Measurements from ENCODE around the gene EID2B. TPM values are rescaled to one million over a fixed set of nuclear protein-coding genes. Genes with fewer than 3 reads are reported as not detected.

EID2B gene
- total RNA-seq, 6 experiments from 2014 or later, result 0.18 to 0.78 (median 0.46) TPM

DNA sequence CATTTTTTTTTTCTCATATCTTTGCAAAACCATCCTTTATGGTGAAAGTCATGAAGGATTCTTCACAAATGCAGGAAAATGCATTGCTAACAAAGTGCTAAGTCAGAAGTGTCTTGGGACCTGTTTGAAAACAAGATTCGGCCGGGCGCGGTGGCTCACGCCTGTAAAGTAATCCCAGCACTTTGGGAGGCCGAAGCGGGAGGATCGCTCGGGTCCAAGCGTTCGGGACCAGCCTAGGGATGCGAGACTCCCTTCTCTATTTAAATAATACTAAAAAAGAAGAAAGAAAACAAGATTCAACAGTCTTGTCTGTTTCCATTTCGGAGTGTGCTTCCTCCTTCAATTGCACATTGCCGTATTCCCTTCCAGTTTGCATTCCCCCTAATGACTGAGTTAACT is 819 bp downstream of the EID2B start:
- H3K36me3 ChIP-seq, result no peaks in the 10 kb centered on the region
- intact Hi-C loops (cut with DNase I), result loop anchor here (5.0 to 10.0 kb wide), 3 partner anchors 55 to 97 kb away; partner anchors contain the start of gene RPS16 (in 1 of the 2)
- ATAC-seq (no peak), DNase-seq (no peak)
- peak overlapping the region in 1 of 3 donors; percentile 58 for H3K27ac ChIP-seq
- no peaks in the 10 kb centered on the region for H3K9me3 ChIP-seq
- H3K4me3 ChIP-seq, result peak overlapping the region; percentile 92 to 99 (median 93)
- H3K27me3 ChIP-seq, result no peaks in the 10 kb centered on the region
- peaks cover 0 to 6% (median 3%) of the 10 kb centered on the region in 4 donors for H3K4me1 ChIP-seq
- TF ChIP-seq, protein P1, sequence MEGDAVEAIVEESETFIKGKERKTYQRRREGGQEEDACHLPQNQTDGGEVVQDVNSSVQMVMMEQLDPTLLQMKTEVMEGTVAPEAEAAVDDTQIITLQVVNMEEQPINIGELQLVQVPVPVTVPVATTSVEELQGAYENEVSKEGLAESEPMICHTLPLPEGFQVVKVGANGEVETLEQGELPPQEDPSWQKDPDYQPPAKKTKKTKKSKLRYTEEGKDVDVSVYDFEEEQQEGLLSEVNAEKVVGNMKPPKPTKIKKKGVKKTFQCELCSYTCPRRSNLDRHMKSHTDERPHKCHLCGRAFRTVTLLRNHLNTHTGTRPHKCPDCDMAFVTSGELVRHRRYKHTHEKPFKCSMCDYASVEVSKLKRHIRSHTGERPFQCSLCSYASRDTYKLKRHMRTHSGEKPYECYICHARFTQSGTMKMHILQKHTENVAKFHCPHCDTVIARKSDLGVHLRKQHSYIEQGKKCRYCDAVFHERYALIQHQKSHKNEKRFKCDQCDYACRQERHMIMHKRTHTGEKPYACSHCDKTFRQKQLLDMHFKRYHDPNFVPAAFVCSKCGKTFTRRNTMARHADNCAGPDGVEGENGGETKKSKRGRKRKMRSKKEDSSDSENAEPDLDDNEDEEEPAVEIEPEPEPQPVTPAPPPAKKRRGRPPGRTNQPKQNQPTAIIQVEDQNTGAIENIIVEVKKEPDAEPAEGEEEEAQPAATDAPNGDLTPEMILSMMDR (IDR thresholded peaks at IDR 0.05), result no peak
- no peak for TF ChIP-seq POLR2A (IDR thresholded peaks at IDR 0.05)
- 38% methylated on average over 14 of the region's 14 CpGs for WGBS (ENCODE audit: insufficient coverage, low coverage, low lambda C conversion rate, missing lambda C conversion rate)

GRCh38 chr19:39525205-39525604 is 7.4 kb downstream of the EID2B start:
- Histone ChIP-seq H3K4me3 (no peak overlapping the region), H3K9me3 (no peaks in the 10 kb centered on the region), H3K36me3 (no peaks in the 10 kb centered on the region), H3K4me1 (no peaks in the 10 kb centered on the region), H3K27me3 (no peaks in the 10 kb centered on the region), H3K27ac (no peak overlapping the region)
- ATAC-seq (no peak), DNase-seq (no peak)
- TF ChIP-seq POLR2A (IDR thresholded peaks at IDR 0.05), result no peak
- TF ChIP-seq, protein P1 (IDR thresholded peaks at IDR 0.05), result no peak
- intact Hi-C loops (cut with DNase I), result no loop called here
- WGBS (ENCODE audit: insufficient coverage, low coverage, low lambda C conversion rate, missing lambda C conversion rate), result 97% methylated on average over 3 of the region's 3 CpGs

GRCh38 chr19:39524495-39524894 is 8.2 kb downstream of the EID2B start:
- TF ChIP-seq POLR2A (IDR thresholded peaks at IDR 0.05), result no peak
- TF ChIP-seq, protein P1 (IDR thresholded peaks at IDR 0.05), result no peak
- ATAC-seq (peak in 2 of 4 donors; percentile 42), DNase-seq (no peak)
- H3K36me3 ChIP-seq, result no peaks in the 10 kb centered on the region
- no peaks in the 10 kb centered on the region for H3K27me3 ChIP-seq
- no peak overlapping the region for H3K4me3 ChIP-seq
- H3K9me3 ChIP-seq, result no peaks in the 10 kb centered on the region
- intact Hi-C loops (cut with DNase I), result no loop called here
- whole genome bisulfite sequencing (ENCODE audit: insufficient coverage, low coverage, low lambda C conversion rate, missing lambda C conversion rate), result 76% methylated on average over 5 of the region's 8 CpGs
- no peaks in the 10 kb centered on the region for H3K4me1 ChIP-seq
- no peak overlapping the region for H3K27ac ChIP-seq

GRCh38 chr19:39520541-39521484 is 11.8 kb downstream of the EID2B start:
- Histone ChIP-seq H3K27me3 (no peaks in the 10 kb centered on the region), H3K27ac (no peak overlapping the region), H3K4me1 (no peaks in the 10 kb centered on the region), H3K9me3 (no peaks in the 10 kb centered on the region), H3K36me3 (no peaks in the 10 kb centered on the region), H3K4me3 (no peak overlapping the region)
- intact Hi-C loops (cut with DNase I), result no loop called here
- ATAC-seq (no peak), DNase-seq (peak in 1 of 3 donors; percentile 12)
- 79% methylated on average over 8 of the region's 8 CpGs for WGBS (ENCODE audit: insufficient coverage, low coverage, low lambda C conversion rate, missing lambda C conversion rate)
- no peak for TF ChIP-seq POLR2A (IDR thresholded peaks at IDR 0.05)
- TF ChIP-seq, protein P1 (IDR thresholded peaks at IDR 0.05), result no peak
